GM12873 (cell line): ENCODE results near the gene DYNC1H1.

Experiments used
- CTCF ChIP-seq: IDR thresholded peaks from 2 replicates; pipeline ENCODE4 v1.5.1; 2012; ENCODE audit warnings: low read depth, mild to moderate bottlenecking, moderate library complexity, low read length, control low read depth; ENCODE audit not compliant: insufficient read depth; ENCODE audit errors: missing control alignments

Gene DYNC1H1

DNA sequence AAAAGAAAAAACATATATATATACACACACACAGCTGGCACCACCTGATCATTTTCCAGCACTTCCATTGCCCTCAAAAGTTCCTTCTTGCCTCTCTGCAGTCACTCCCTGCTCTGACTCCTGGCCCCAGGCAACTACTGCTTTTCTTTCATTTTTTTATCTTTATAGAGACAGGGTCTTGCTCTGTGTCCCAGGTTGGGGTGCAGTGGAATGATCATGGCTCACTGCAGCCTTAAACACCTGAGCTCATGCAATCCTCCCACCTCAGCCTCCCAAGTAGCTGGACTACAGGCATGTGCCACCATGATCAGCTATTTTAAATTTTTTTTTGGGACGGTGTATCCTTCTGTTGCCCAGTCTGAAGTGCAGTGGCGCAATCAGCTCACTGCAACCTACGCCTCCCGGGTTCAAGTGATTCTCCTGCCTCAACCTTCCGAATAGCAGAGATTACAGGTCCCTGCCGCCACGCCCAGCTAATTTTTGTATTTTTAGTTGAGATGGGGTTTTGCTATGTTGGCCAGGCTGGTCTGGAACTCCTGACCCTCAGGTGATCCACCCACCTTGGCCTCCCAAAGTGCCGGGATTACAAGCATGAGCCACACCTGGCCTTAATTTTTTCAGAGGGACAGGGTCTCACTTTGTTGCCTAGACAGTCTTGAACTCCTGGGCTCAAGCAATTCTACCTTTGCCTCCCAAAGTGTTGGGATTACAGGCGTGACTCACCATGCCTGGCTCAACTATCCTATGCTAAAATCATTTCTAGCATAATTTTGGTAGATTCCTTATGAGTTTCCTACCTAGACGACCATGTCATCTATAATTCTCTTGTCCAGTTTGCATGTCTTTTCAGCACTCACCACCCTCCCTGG lies 114.7 kb downstream of the DYNC1H1 start:
- no peak for TF ChIP-seq CTCF

DNA sequence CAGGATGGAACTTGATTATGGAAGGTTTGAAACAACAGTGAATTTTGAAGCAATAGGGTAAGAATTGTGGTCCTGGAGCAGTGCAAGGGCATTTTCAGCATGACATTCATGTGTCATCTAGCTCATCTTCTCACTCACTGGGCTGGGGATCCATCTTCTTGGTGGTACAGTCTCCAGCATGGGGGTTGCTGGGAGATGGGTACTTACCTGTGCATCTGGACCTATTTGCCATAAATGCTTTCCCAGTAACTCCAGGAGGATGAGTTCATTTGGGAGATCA lies 115.3 kb downstream of the DYNC1H1 start:
- no peak for TF ChIP-seq CTCF

DNA sequence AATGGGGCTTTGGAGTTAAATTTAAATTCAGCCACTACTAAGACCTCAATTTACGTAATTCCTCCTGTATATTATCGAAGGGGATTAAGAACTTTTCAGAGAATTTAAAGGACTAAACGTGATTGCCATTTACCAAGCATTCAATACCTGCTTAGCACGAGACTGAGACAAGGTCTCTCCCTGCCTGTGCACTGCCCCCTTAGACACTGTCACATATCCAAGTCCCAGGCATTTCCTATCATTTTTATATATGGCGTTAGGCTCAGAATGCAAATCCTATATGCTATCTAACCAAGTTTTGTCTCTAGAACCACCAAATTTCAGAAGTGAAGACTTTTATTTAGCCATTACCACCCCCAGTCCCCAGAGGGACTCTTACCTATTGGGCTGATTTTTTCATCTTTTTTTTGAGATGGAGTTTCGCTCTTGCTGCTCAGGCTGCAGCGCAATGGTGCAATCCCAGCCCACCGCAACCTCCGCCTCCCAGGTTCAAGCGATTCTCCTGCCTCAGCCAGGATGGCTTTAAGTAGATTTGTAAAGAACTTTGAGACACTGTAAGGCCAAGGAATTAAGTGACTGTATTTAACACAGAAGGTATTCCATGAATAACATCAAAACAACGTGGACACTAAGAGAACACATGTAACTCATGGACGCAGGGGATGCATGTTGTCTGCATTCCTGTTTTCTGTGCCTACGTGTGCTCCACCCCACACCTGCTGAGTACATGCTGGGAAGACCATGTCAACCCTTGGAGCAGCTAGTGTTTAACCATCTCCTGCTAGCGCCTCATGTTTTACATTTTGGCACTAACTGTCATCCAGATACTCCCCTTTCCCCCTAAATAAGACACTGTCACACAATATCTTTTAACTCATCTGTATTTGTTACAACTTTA lies 116.1 kb downstream of the DYNC1H1 start:
- no peak for TF ChIP-seq CTCF

DNA sequence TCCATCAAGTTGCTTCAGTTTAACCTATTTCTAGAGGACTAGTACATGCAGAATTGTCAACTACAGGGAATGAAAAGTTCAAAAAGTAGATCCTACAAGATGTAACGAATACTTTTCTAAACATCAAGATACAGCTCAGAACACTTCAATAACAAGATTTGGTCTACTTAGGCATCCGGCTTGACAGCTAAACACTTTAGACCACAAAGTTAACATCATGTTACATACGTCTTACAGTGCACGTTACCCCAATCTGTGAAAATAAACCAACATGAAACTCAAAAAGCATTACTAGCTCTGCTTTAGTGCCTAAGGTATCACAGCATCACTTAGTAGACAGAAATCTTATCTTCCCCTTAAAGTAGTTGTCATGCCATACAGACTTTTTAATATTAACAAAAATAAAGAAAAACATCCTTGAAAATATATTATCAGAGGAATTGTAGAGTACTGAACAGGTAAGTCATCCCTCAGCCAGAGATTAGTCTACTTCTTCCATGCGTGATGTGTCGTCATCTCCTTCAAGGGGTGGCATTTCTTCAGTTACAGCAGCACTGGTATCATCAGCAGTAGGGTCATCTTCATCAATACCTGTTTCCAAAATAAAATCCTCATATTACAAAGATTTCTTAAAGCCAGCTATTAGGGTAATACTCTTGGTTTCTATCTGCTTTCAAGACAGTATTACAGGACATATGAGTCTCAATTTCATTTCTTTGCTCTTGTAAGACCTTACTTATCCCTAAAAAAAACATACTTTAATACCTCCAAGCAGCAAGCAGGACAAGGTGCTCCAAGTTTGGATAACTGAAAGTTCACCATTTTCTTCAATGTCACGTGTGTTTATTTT lies 117.1 kb downstream of the DYNC1H1 start:
- TF ChIP-seq CTCF, result no peak

GRCh38 chr14:102084931-102085330 lies 120.6 kb downstream of the DYNC1H1 start:
- no peak for TF ChIP-seq CTCF

DNA sequence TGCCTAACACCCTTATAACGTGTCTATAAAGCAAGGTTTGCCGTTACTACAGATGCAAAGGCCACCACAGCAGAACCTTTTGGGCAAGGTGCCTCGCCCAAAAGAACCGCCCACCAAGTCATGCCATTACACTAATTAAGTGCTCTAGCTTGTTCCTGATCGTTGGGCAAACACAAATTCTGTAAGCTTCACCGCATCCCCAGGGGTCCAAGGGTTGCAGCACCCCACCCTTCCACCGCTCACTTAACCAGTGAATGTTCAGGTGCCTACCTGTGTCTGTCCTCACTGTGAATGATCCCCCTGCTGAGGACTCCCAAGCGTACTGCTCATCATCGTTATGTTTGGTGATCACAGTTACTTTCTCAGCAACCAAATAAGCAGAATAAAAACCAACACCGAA lies 121.1 kb downstream of the DYNC1H1 start:
- no peak for TF ChIP-seq CTCF
